Gastrocnemius medialis (tissue), 4 donors: ENCODE measurements around the gene CAMK4. TPM values are rescaled to one million over a fixed set of nuclear protein-coding genes. Genes with fewer than 3 reads are reported as not detected.

ENCODE experiments used
- ATAC-seq, 2 donors: fragments of 150-250 bp; one replicate each; pipeline ENCODE4 v1.9.1; 2016
- DNase-seq, 2 donors: peaks; one replicate each; pipeline ENCODE4 v3.0.0-alpha.2; 2019
- H3K27ac ChIP-seq, 4 donors: fragments of 200-600 bp; sonication (generic); 1 replicate in 1 of 4; 2 replicates in 3 of 4; pipeline ENCODE4 v1.5.1; 2016 to 2018; ENCODE audit warnings: mild to moderate bottlenecking in 2 of 4, moderate library complexity in 1 of 4
- H3K27me3 ChIP-seq, 3 donors: fragments of 200-600 bp; sonication (generic) in 2 of 3; 1 replicate in 1 of 3; 2 replicates in 2 of 3; pipeline versions ENCODE4 v1.5.1 to v1.6.0; 2016 to 2019; ENCODE audit warnings: mild to moderate bottlenecking in 1 of 3, moderate library complexity in 1 of 3
- H3K36me3 ChIP-seq, 2 donors: fragments of 200-600 bp; sonication (generic) in 1 of 2; one replicate each; pipeline ENCODE4 v1.5.1; 2017 to 2018
- H3K4me1 ChIP-seq, 2 donors: fragments of 200-600 bp; sonication (generic) in 1 of 2; one replicate each; pipeline ENCODE4 v1.5.1; 2016 to 2017; ENCODE audit warnings: mild to moderate bottlenecking in 2 of 2
- H3K4me3 ChIP-seq, 4 donors: fragments of 200-600 bp; sonication (generic) in 3 of 4; 1 replicate in 1 of 4; 2 replicates in 3 of 4; pipeline ENCODE4 v1.5.1; 2016 to 2019; ENCODE audit warnings: mild to moderate bottlenecking in 2 of 4
- H3K9me3 ChIP-seq, 3 donors: fragments of 200-600 bp; sonication (generic) in 2 of 3; 1 replicate in 1 of 3; 2 replicates in 2 of 3; pipeline ENCODE4 v1.5.1; 2016 to 2019
- CTCF ChIP-seq, 5 experiments: fragments of 450-650 bp in 3 of 5; fragments of 200-600 bp in 2 of 5; sonication (generic) in 2 of 5; IDR thresholded peaks in 4 of 5; conservative IDR thresholded peaks in 1 of 5; 1 replicate in 4 of 5; 2 replicates in 1 of 5; pipeline ENCODE4 v1.5.1; 2016 to 2019; ENCODE audit warnings: antibody characterized with exemption in 5 of 5, mild to moderate bottlenecking in 3 of 5, moderate library complexity in 3 of 5
- POLR2A ChIP-seq, 2 donors: fragments of 450-650 bp; IDR thresholded peaks; one replicate each; pipeline ENCODE4 v1.6.1; 2017; ENCODE audit warnings: antibody characterized with exemption in 2 of 2, mild to moderate bottlenecking in 2 of 2, moderate library complexity in 2 of 2
- in situ Hi-C, 4 donors: fragments of 200-750 bp; cut with MboI; loops; one replicate each; pipeline versions ENCODE4 v1.15.0 to v1.8.0; 2017; ENCODE audit warnings: low sequenced_read_pairs in 4 of 4
- intact Hi-C: fragments of 100-400 bp; cut with DNase I; formaldehyde crosslinking; loops from one replicate; pipeline ENCODE4 v1.15.1; 2023; ENCODE audit warnings: low total_unique reads
- total RNA-seq, 4 donors: library from RNA; depleted of rRNA; stranded (reverse); fragments of >200 nt; gene quantifications; one replicate each; pipeline versions ENCODE4 v1.1.0 to v1.2.3, GENCODE V29; 2016

CAMK4 gene
- total RNA-seq, 4 donors from 2014 or later, result 0.27 to 1.0 (median 0.72) TPM

DNA sequence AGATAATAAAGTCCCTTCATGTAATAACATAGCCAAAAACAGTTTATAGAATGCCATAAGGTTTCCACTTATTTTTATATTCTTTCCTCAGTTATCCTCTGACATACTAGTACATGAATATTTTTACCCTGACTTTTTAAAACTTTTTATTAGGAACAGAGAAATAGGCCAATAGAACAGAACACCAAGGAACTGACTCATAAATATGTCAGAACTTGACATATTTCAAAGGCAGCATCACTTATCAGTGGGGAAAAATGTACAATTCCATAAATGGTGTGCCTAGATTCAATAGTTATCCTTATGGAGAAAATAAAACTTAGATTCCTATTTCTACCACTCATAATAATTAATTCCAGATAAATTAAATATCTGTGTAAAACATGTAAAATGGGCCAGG, 278.8 kb downstream of the CAMK4 start:
- no peak for DNase-seq
- in situ Hi-C loops, result no loop called here

DNA sequence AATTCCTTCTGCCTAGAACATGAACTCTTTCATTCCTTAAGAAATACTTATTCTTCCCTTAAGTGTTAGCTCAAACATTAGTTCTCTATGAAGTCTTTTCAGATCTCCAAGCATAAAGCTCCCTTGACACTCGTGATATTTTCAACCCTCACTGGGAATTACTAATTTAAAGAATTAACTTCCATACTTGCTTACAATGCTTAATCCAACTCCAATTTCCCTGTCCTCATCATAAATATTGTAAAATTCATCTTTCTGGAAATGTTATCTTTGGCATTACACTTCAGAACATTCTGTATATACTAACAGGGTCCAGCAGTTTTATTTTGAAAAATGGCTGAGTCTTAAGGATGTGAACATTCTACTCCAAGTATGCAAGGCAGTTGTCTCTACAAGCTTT, 280.9 kb downstream of the CAMK4 start:
- no peak overlapping the region for H3K4me3 ChIP-seq
- H3K27ac ChIP-seq, result no peak overlapping the region
- no peaks in the 10 kb centered on the region for H3K4me1 ChIP-seq
- no peaks in the 10 kb centered on the region for H3K36me3 ChIP-seq
- TF ChIP-seq CTCF (IDR thresholded peaks at IDR 0.05 in 4 of 5, conservative IDR thresholded peaks at IDR 0.05 in 1 of 5) (no peak), POLR2A (IDR thresholded peaks at IDR 0.05) (no peak)
- no peaks in the 10 kb centered on the region for H3K9me3 ChIP-seq
- intact Hi-C loops (no loop called here), in situ Hi-C loops (no loop called here)
- ATAC-seq (no peak), DNase-seq (no peak)
- no peaks in the 10 kb centered on the region for H3K27me3 ChIP-seq

More for the DNA sequence above, 278.8 kb downstream of the CAMK4 start:
- intact Hi-C loops, result no loop called here
- no peaks in the 10 kb centered on the region for H3K9me3 ChIP-seq
- H3K36me3 ChIP-seq, result no peaks in the 10 kb centered on the region
- H3K4me3 ChIP-seq, result no peak overlapping the region
- no peaks in the 10 kb centered on the region for H3K27me3 ChIP-seq
- TF ChIP-seq POLR2A (IDR thresholded peaks at IDR 0.05) (no peak), CTCF (IDR thresholded peaks at IDR 0.05 in 4 of 5, conservative IDR thresholded peaks at IDR 0.05 in 1 of 5) (no peak)
- no peaks in the 10 kb centered on the region for H3K4me1 ChIP-seq
- ATAC-seq, result no peak
- H3K27ac ChIP-seq, result no peak overlapping the region

GRCh38 chr5:111507276-111507675, 283.1 kb downstream of the CAMK4 start:
- DNase-seq (no peak), ATAC-seq (no peak)
- Histone ChIP-seq H3K36me3 (no peaks in the 10 kb centered on the region), H3K27ac (no peak overlapping the region), H3K4me1 (no peaks in the 10 kb centered on the region), H3K9me3 (no peaks in the 10 kb centered on the region), H3K27me3 (no peaks in the 10 kb centered on the region), H3K4me3 (no peak overlapping the region)
- no peak for TF ChIP-seq CTCF (IDR thresholded peaks at IDR 0.05 in 4 of 5, conservative IDR thresholded peaks at IDR 0.05 in 1 of 5)
- no peak for TF ChIP-seq POLR2A (IDR thresholded peaks at IDR 0.05)
- intact Hi-C loops, result no loop called here
- in situ Hi-C loops, result no loop called here

DNA sequence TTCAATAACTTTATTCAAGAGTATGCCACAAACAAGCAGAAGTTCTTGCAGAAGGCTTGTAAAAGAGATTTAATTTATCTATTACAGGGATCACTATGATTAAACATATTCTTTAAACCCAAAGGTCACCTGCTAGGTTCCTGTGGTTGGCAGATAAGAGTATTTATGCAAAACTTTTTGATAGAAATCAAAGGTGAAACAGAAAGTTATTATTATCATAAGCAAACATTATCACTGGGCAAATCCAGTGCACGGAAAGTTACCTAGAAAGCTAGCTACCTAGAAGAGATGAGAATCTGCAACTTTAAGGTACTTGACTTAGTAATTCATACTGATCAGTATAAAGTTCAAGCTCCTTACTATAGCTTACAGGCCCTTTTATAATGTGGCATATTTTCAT, 284.9 kb downstream of the CAMK4 start:
- Histone ChIP-seq H3K36me3 (no peaks in the 10 kb centered on the region), H3K4me1 (peaks cover 0 to 5% of the 10 kb centered on the region in 2 donors), H3K27me3 (no peaks in the 10 kb centered on the region), H3K9me3 (no peaks in the 10 kb centered on the region), H3K27ac (no peak overlapping the region), H3K4me3 (no peak overlapping the region)
- intact Hi-C loops, result no loop called here
- in situ Hi-C loops, result no loop called here
- DNase-seq (no peak), ATAC-seq (no peak)
- TF ChIP-seq CTCF (IDR thresholded peaks at IDR 0.05 in 4 of 5, conservative IDR thresholded peaks at IDR 0.05 in 1 of 5) (no peak), POLR2A (IDR thresholded peaks at IDR 0.05) (no peak)

- intact Hi-C loops (no loop called here), in situ Hi-C loops (no loop called here)
- H3K27me3 ChIP-seq, result no peaks in the 10 kb centered on the region
- H3K9me3 ChIP-seq, result no peaks in the 10 kb centered on the region
- no peak for ATAC-seq
- peak overlapping the region; percentile 63 to 81 (median 74) for H3K27ac ChIP-seq
- H3K4me3 ChIP-seq, result peak overlapping the region; percentile 67 to 79 (median 68)
- DNase-seq, result no peak
- TF ChIP-seq CTCF (IDR thresholded peaks at IDR 0.05 in 4 of 5, conservative IDR thresholded peaks at IDR 0.05 in 1 of 5), result no peak
- TF ChIP-seq POLR2A (IDR thresholded peaks at IDR 0.05), result no peak
- no peaks in the 10 kb centered on the region for H3K36me3 ChIP-seq
- peaks cover 0 to 5% of the 10 kb centered on the region in 2 donors for H3K4me1 ChIP-seq
Measured at GRCh38 chr5:111511174-111511830, 287.1 kb downstream of the CAMK4 start.
